Neural cell (in vitro differentiated cells): ENCODE results near the gene HELT. TPM values are rescaled to one million over a fixed set of nuclear protein-coding genes. Genes with fewer than 3 reads are reported as not detected.

Experiments used
- H2AFZ ChIP-seq: fragments of 200-600, 300-800 bp; sonication (generic), shearing (Covaris generic); 2 replicates; pipeline ENCODE4 v1.6.0; 2014; ENCODE audit warnings: low read depth, mild to moderate bottlenecking, antibody characterized with exemption, low read length, moderate library complexity
- H3F3A ChIP-seq: fragments of 200-600 bp; shearing (Covaris generic); 2 replicates; pipeline ENCODE4 v1.6.1; 2016; ENCODE audit warnings: mild to moderate bottlenecking, moderate library complexity, mixed read lengths, antibody characterized with exemption, low read length; ENCODE audit not compliant: insufficient read depth, poor library complexity, severe bottlenecking
- H3K27ac ChIP-seq: fragments of 200-600, 300-800 bp; sonication (generic), shearing (Covaris generic); 2 replicates; pipeline ENCODE4 v1.5.1; 2014; ENCODE audit warnings: mild to moderate bottlenecking, low read length, moderate library complexity
- H3K27me3 ChIP-seq: fragments of 300-800, 200-600 bp; sonication (generic), shearing (Covaris generic); 2 replicates; pipeline ENCODE4 v1.6.0; 2014; ENCODE audit warnings: mild to moderate bottlenecking, low read depth, low read length, moderate library complexity; ENCODE audit not compliant: insufficient read depth
- H3K36me3 ChIP-seq: fragments of 300-800, 200-600 bp; sonication (generic), shearing (Covaris generic); 2 replicates; pipeline ENCODE4 v1.5.1; 2014; ENCODE audit warnings: mild to moderate bottlenecking, antibody characterized with exemption, low read length, moderate library complexity; ENCODE audit not compliant: insufficient read depth
- H3K4me2 ChIP-seq: fragments of 300-800, 200-600 bp; sonication (generic), shearing (Covaris generic); 2 replicates; pipeline ENCODE4 v1.6.0; 2014; ENCODE audit warnings: mild to moderate bottlenecking, low read length
- H3K4me3 ChIP-seq: fragments of 300-800, 200-600 bp; sonication (generic), shearing (Covaris generic); 2 replicates; pipeline ENCODE4 v1.5.1; 2014; ENCODE audit warnings: mild to moderate bottlenecking, low read length, moderate library complexity
- H3K79me2 ChIP-seq: fragments of 200-600 bp; shearing (Covaris generic); replicated peaks from 2 replicates; pipeline ENCODE4 v1.6.0; 2014; ENCODE audit warnings: mild to moderate bottlenecking, low read length, moderate library complexity; ENCODE audit not compliant: insufficient read depth
- H3K9ac ChIP-seq: fragments of 300-800, 200-600 bp; sonication (generic), shearing (Covaris generic); 2 replicates; pipeline ENCODE4 v1.6.1; 2016; ENCODE audit warnings: mild to moderate bottlenecking, low read length, mixed read lengths
- H3K9me2 ChIP-seq: fragments of 200-600 bp; shearing (Covaris generic); 2 replicates; pipeline ENCODE4 v1.6.1; 2016; ENCODE audit warnings: mild to moderate bottlenecking, low read length, mixed read lengths; ENCODE audit not compliant: insufficient read depth
- H3K9me3 ChIP-seq: fragments of 200-600, 300-800 bp; sonication (generic), shearing (Covaris generic); 2 replicates; pipeline ENCODE4 v1.6.1; 2016; ENCODE audit warnings: mild to moderate bottlenecking, mixed run types, low read length, moderate library complexity, mixed read lengths
- H4K20me1 ChIP-seq: fragments of 200-600 bp; shearing (Covaris generic); 2 replicates; pipeline ENCODE4 v1.6.1; 2016; ENCODE audit warnings: mild to moderate bottlenecking, mixed run types; ENCODE audit not compliant: insufficient read depth
- CTCF ChIP-seq: fragments of 450-650 bp; IDR thresholded peaks from 2 replicates; pipeline ENCODE4 v1.5.1; 2014; ENCODE audit warnings: antibody characterized with exemption, mild to moderate bottlenecking, moderate library complexity; ENCODE audit not compliant: poor library complexity, severe bottlenecking
- EP300 ChIP-seq: fragments of 450-650 bp; conservative IDR thresholded peaks from 2 replicates; pipeline ENCODE4 v1.6.1; 2014; ENCODE audit warnings: antibody characterized with exemption, mild to moderate bottlenecking, moderate library complexity; ENCODE audit not compliant: poor library complexity, severe bottlenecking
- EZH2 ChIP-seq: fragments of 200-600, 300-800 bp; shearing (Covaris generic), sonication (generic); IDR thresholded peaks from 2 replicates; pipeline ENCODE4 v1.6.1; 2014; ENCODE audit warnings: antibody characterized with exemption, low read length, borderline replicate concordance, mild to moderate bottlenecking; ENCODE audit not compliant: insufficient read depth, poor library complexity, severe bottlenecking
- MXI1 ChIP-seq: fragments of 450-650 bp; conservative IDR thresholded peaks from 2 replicates; pipeline ENCODE4 v1.6.1; 2014; ENCODE audit warnings: antibody characterized with exemption, mild to moderate bottlenecking; ENCODE audit not compliant: poor library complexity, severe bottlenecking
- POLR2AphosphoS5 ChIP-seq: IDR thresholded peaks from 2 replicates; pipeline ENCODE4 v1.6.1; 2012
- RAD21 ChIP-seq: fragments of 450-650 bp; conservative IDR thresholded peaks from 2 replicates; pipeline ENCODE4 v1.6.1; 2014; ENCODE audit warnings: antibody characterized with exemption, mild to moderate bottlenecking, moderate library complexity
- REST ChIP-seq: IDR thresholded peaks from 2 replicates; pipeline ENCODE4 v1.6.1; 2012; ENCODE audit warnings: borderline replicate concordance
- SMC3 ChIP-seq: fragments of 450-650 bp; conservative IDR thresholded peaks from 2 replicates; pipeline ENCODE4 v1.6.1; 2014; ENCODE audit warnings: antibody characterized with exemption, mild to moderate bottlenecking, moderate library complexity; ENCODE audit not compliant: poor library complexity
- TAF1 ChIP-seq: IDR thresholded peaks from 2 replicates; pipeline ENCODE4 v1.6.1; 2012; ENCODE audit warnings: low read depth
- polyA plus RNA-seq: library from polyadenylated mRNA; depleted of rRNA; stranded (reverse); fragments of >200 nt; gene quantifications from 2 replicates; pipeline ENCODE4 v1.2.3, GENCODE V29; 2014

The HELT gene
- polyA plus RNA-seq, 1 donor from 2014 or later, result not detected

- H4K20me1 ChIP-seq, result no peaks in the 10 kb centered on the region
- peaks cover 35% of the 10 kb centered on the region for H3K27me3 ChIP-seq
- H3K4me3 ChIP-seq, result peak overlapping the region; percentile 32
- no peak overlapping the region for H3K9ac ChIP-seq
- H3K9me3 ChIP-seq, result no peaks in the 10 kb centered on the region
- H3K36me3 ChIP-seq, result no peaks in the 10 kb centered on the region
- no peak overlapping the region for H3K27ac ChIP-seq
- no peaks in the 10 kb centered on the region for H3F3A ChIP-seq
- H3K79me2 ChIP-seq, result no peaks in the 10 kb centered on the region
- no peaks in the 10 kb centered on the region for H3K9me2 ChIP-seq
- no peak overlapping the region for H2AFZ ChIP-seq
- no peak overlapping the region for H3K4me2 ChIP-seq
- TF ChIP-seq EP300 (no peak), SMC3 (no peak), EZH2 (no peak), POLR2AphosphoS5 (no peak), REST (no peak), MXI1 (no peak), TAF1 (no peak)
These were observed 13.6 kb upstream of the HELT start for GRCh38 chr4:185004562-185005218.

- H2AFZ ChIP-seq, result no peak overlapping the region
- H3K27ac ChIP-seq, result no peak overlapping the region
- H3K36me3 ChIP-seq, result no peaks in the 10 kb centered on the region
- H3K4me2 ChIP-seq, result no peak overlapping the region
- H3K79me2 ChIP-seq, result no peaks in the 10 kb centered on the region
- no peaks in the 10 kb centered on the region for H4K20me1 ChIP-seq
- H3F3A ChIP-seq, result no peaks in the 10 kb centered on the region
- H3K27me3 ChIP-seq, result peaks cover 41% of the 10 kb centered on the region
- H3K4me3 ChIP-seq, result peak overlapping the region; percentile 32
- H3K9me3 ChIP-seq, result no peaks in the 10 kb centered on the region
- H3K9me2 ChIP-seq, result no peaks in the 10 kb centered on the region
- TF ChIP-seq EZH2 (no peak), POLR2AphosphoS5 (no peak), TAF1 (no peak), SMC3 (peak; percentile 74), RAD21 (peak; percentile 74), CTCF (peak; percentile 79), EP300 (no peak), MXI1 (no peak), REST (no peak)
- no peak overlapping the region for H3K9ac ChIP-seq
These were observed 13.0 kb upstream of the HELT start for GRCh38 chr4:185005219-185005819.
